GM12872 (cell line): ENCODE results near the gene FAM229A.

Experiments
- TF ChIP-seq, protein P1 (sequence below): IDR thresholded peaks from 3 replicates; pipeline ENCODE4 v1.5.1; 2011; ENCODE audit warnings: low read depth, mild to moderate bottlenecking, low read length, moderate library complexity; ENCODE audit not compliant: insufficient read depth

Gene FAM229A

DNA sequence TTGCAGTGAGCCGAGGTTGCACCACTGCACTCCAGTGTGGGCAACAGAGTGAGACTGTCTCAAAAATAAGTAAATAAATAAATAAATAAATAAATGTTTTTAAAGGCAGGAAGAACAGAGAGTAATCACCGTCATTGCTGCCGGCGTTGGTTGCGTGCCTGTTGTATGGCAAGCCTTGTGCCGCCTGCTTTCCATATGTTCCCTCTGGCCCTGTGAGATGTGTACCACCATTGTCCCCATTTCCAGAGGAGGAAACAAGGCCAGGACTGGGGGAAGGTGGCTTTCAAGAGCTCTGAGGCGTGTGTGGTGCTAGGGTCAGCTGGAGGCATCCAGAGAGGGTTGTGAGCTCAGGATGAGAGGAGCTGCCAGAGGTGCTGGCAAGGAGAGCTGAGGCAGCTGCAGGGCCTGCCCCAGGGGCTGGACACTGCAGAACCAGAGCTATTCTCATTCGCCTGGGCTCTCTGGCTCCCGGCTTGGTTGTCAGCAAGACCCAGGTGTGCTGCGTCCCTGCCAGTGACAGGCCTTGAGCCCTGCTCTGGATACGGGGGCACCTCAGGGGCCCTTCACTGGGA is 21.0 kb downstream of the FAM229A start:
- TF ChIP-seq, protein P1, sequence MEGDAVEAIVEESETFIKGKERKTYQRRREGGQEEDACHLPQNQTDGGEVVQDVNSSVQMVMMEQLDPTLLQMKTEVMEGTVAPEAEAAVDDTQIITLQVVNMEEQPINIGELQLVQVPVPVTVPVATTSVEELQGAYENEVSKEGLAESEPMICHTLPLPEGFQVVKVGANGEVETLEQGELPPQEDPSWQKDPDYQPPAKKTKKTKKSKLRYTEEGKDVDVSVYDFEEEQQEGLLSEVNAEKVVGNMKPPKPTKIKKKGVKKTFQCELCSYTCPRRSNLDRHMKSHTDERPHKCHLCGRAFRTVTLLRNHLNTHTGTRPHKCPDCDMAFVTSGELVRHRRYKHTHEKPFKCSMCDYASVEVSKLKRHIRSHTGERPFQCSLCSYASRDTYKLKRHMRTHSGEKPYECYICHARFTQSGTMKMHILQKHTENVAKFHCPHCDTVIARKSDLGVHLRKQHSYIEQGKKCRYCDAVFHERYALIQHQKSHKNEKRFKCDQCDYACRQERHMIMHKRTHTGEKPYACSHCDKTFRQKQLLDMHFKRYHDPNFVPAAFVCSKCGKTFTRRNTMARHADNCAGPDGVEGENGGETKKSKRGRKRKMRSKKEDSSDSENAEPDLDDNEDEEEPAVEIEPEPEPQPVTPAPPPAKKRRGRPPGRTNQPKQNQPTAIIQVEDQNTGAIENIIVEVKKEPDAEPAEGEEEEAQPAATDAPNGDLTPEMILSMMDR = no peak

DNA sequence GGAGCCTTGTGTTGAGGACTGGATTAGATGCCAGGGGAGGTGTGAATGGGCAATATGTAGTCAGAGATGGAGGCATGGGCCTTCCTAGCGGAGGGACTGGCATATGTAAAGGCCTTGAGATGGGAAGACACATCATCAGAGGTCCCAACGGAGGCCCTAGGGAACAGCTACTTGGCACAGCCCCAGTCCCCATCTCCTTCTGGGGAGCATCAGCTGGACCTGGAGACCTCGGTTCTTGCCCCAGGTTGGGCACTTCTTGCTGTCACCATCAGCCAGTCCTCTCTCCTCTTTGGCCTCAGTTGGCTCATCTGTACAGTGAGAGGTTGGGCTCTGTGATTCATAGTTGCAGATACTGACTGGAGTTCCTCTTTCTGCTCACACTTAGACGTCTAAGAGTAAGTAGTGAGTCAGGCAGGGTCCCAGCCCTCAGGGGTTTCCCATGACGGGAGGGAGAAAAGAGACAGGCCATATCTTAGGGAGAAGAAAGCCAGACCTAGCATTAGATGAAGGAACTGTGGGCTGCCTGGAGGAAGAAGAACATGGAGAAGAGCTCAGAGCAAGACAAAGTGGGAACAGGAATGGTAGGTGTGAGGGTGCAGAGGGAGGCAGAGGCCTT is 22.8 kb downstream of the FAM229A start:
- TF ChIP-seq, protein P1 = no peak

DNA sequence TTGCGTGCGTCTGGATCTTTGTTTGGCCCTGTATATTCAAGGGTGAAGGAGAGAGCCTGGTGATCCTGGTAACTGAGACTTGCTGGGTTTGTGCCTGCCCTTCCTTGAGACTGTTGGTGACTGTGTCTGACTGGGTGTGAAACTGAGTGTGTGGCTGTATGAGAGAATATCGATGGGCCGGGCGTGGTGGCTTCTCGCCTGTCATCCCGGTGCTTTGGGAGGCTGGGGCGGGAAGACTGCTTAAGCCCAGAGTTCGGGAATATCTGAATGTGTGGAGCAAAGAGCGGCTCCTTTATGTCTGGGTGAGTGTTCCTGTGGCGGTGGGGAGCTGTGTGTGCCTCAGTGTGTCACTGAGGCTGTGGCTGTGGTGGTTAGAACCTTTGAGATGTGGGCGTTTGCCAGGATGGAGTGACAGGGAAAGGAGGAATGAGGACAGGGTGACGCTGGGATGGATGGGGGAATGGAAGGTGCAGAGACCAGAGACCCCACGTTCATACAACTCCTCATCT is 23.6 kb downstream of the FAM229A start:
- TF ChIP-seq, protein P1 = no peak

DNA sequence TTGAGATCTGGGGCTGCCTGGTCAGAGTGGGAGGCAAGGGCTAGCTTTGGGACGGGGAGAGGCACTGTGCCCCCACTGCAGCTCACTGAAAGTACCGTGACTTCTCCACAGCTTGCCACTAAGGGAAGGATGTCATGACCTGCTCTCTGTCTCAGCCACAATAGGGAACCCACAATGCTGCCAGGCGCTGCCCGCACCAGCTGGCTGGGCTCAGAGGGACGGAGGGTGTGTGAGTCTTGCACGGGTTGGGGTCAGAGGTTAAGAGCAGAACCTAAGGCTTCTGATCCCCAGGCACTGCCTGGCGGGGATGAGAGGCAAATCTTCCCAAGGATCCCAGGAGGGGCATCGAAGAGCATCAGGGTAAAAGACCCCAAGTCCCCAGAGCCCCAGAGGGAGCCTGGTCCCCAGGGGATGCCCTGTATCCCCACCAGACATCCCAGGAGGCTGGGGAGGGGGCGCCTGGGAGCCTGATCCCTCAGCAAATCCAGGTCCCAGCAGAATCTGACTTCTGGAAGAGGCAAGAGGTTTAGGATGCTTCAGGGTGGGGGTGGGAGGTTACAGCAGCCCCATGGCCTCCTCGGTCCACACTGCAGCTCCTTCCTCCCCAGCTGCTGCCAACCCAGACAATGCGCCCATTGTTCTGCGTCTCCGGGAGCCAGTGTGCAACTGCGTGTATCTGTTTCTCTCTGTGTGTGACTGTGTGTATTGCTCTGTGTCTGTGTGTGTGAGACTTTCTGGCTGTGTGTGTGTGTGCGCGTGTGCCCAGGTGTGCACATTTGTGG is 24.2 kb downstream of the FAM229A start:
- TF ChIP-seq, protein P1 = no peak

DNA sequence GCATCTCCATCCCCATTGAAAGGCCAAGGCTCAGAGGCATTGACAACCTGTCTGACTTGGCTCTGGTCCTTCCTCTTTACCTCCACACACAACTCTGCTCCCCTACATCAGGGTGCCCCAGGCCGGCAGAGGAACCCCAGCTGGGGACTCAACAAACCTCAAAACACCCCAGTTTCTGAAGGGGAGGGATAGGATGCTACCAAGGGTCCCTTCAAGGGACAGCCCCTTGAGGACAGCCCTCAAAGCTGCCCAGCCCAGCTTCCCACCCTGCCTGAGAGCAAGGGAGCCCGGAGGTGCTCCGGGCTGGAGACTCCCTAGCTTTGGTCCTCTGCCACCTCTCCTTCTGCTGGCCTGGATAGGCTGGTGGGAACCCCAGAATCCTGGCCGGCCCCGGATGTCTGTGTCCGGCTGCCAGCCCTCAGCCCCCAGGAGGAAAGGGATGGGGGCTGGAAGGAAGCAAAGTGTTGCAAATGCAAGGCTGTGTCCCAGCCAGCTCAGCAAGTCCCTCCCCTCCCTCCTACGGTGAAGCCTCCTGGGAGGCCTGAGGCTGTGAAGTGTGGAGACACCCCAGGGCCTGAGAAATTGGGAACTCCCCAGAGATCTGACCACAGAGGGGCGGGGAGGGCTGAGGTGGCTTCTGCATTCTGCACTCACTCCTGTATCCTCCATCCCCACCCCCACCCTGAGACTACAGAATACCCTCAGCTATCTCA is 25.2 kb downstream of the FAM229A start:
- TF ChIP-seq, protein P1 = no peak

DNA sequence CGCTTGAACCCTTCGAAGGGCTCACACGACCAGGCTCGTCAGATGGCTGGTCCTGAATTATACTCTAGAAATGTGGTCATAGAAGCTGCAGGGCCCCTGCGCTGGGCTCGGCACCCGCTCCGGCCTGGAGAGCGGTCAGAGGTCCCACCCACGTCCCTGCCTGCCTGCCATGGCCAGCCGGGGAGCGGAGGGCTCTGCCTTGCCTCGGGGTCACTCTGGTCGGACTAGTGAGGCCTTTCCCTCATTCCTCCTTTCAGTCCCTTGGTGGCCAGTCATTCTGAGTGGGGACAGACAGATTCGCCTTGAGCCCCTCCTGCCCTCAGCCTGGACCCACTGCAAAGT is 25.7 kb downstream of the FAM229A start:
- TF ChIP-seq, protein P1 = no peak
